ENCODE measurements around the gene C17orf75. TPM values are rescaled to one million over a fixed set of nuclear protein-coding genes. Genes with fewer than 3 reads are reported as not detected.
A peak's percentile ranks its signal among the peaks of the same experiment; 100 is the strongest.
"Not testable (repeated sequence)": the region's sequence is repeated elsewhere in the genome, so short reads cannot be mapped to it uniquely, and the experiment has no call there.

Gene C17orf75
- total RNA-seq, 1 experiment from 2014 or later, result 18.4 TPM

DNA sequence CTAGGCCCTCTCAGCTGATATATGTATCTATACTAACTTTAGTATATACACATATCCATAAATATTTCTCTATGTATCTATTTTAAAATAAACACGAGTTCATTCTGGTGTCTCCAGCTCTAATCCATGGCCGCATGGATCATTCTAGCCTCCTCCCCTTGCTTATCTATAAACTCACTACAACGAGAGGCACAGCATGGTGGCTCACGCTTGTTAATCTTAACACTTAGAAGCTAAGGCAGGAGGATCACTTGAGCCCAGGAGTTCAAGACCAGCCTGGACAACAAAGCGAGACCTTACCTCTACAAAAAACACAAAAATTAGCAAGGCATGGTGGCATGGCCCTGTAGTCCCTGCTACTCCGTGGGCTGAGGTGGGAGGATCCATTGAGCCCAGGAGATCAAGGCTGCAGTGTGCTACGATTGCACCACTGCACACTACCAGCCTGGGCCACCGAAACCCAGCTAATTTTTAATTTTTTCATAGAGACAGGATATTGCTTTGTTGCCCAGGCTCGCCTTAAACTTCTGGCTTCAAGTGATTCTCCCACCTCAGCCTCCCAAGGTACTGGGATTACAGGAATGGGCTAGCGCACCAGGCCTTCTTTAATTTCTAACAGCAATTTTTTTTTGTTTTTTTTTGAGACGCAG, 4.1 kb upstream of the C17orf75 start:
- no peak for DNase-seq (ENCODE audit: low read depth)

DNA sequence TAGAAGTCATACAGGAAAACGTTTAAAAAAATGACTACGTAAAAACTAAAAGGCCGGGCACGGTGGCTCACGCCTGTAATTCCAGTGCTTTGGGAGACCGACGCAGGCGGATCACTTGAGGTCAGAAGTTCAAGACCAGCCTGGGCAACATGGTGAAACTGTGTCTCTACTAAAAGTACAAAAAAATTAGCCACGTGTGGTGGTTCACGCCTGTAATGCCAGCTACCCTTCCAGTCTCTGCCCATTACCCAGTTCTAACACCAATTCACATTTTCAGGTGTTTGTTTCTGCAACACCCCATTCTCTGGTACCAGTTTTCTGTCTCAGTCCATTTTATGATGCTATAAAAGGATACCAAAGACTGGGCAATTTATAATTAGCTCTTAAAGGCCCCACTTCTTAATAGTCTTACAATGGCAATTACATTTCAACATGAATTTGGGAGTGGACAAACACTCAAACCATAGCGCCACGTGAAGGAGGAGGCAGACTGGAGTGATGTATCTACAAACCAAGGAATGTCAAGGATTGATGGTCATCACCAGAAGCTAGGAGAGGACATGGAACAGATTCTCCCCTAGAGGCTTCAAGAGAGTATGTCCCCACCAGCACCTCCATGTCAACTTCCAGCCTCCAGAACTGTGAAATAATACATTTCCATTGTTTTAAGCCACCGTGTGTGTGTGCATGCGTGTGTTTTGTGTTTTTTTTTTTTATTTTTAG, 791 bp upstream of the C17orf75 start:
- peak; percentile 21 for DNase-seq (ENCODE audit: low read depth)

DNA sequence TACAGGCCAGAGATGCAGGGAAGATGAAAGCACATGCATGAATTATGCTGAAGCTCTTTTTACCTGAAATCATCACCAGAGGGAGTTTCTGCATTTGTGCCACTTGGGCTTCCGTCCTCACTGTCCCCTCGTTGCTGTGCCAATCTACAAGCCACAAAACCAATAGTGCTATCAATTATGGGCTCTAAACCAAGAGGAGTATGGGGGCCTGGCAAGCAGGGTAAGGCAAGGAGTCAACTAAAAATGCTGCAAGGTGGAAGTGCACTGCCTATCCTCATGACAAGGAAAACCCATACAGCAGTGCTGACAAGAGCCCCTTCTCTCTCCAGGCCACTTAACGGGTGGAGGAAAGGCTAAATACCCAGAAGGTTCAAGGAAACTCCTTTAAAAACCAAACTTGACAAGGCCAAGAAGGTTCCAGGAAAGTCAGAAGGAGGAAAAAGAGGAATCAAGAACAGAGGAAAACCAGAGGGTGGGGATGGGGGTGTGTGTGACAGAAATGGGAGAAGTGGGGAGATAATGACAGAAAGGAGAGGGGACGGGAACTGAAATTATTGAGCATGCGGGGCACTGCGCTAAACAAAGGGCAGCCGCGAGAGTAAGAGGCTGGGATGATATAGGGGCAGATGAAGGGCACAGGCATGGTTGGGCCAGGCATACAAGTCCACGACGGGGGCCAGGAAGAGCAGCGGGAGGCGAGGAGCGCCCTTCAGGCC, 674 bp downstream of the C17orf75 start:
- no peak for DNase-seq (ENCODE audit: low read depth)

DNA sequence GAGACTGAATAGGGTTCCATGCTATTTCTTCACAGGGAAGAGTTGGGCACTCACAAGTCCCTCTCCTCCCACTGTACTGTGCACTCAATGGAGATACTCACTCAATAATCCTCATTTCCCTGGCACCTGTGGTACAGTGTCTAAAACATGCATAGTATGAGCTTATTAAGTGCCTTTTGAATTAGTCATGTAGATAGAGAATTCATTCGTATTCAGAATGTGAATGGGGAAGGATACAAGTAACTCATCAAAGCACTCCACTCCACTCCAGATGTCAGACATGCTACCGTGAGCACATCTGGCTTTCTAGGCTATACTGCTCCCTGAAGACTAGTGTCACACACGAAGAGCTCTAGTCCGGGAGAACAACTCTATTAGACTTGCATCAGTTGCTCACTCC, 6.3 kb downstream of the C17orf75 start:
- no peak for DNase-seq (ENCODE audit: low read depth)

DNA sequence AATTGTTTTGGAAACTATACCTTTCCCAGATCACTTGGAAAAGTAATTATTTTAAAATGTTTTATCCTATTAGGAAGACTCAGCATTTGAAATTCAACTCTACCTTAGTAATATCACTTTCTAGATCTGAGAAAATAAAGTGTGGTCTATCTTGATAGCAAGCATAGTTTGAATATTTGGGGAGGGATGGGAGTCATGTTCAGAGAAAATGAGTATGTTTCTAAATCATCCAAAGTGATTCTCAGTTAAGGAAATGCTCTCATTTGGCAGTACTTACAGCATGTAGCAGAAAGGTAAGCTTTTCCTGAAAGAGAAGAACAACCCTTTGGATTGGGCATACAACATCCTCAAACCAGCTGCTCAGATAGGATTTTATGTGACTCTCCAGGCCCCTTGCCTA, 6.9 kb downstream of the C17orf75 start:
- no peak for DNase-seq (ENCODE audit: low read depth)

DNA sequence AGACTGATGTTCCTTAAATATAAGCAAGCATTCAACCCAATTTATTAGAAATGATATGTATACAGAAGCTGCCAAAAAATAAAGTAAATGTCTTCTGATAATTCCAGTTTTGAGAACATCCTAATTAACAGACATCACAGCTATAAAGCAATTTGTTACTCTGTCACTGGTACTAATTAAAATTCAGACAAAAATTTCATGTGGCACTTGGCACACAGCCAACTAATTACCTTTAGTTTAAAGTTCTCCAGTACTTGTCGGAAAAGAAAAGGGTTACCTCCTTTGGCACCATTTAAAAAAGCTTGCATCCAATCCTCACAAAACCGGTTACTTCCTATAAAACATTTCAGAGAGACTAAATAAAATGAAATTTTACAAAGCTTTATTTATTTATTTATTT, 8.8 kb downstream of the C17orf75 start:
- no peak for DNase-seq (ENCODE audit: low read depth)

DNA sequence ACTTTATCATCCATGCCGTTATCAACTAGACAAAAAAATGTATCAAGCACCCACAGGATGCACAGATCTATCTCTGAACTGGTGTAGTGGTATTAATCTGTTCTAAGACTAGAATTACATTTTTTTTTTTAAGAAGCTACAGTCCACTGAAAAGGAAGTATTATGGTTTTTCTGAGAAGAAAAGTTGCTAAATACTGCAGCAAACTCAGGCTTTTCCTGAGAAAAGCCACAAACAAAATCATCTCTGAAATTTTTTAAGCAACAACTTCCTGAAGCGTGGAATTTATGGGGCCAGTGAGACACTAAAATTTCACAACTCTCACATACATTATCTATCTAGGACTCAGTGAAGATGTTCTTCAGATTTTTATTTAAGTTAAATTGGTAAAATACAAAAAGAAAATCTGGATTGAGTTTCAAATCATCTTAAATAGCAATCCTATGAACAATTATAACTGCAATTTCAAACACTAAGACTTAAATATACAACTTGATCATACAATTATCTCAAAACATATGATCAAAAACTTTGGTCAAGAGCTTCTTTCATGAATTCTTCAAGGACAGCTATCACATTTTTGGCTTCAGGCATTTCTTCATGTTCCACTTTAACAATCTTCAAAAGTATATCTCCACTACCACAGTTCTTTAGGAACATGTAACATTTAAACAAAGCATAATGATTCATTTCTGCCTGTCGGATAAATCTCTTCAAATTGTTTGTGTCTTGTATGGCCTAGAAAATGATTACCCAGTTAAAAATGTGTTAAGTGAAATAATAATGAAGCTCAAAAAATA, 10.5 kb downstream of the C17orf75 start:
- DNase-seq (ENCODE audit: low read depth), result no peak

DNA sequence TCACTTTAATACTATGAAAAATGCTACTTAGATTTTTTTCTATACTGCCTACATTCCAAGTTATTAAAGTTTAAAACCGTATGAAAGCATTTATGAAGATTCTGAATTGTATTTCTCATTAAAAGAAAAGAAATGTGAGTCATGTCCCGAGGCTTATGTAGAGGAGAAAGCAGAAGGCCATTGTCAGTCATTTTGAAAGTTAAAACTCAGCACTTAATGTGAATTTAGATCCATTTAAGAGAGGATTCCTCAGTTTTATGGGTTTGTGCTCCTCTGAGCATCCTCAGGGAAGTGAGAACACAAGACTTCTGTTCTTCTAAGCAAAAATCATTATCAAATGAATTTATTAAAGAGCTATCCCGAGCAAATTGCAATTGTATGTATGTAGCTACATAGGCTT, 11.8 kb downstream of the C17orf75 start:
- peak; percentile 5 for DNase-seq (ENCODE audit: low read depth)

DNA sequence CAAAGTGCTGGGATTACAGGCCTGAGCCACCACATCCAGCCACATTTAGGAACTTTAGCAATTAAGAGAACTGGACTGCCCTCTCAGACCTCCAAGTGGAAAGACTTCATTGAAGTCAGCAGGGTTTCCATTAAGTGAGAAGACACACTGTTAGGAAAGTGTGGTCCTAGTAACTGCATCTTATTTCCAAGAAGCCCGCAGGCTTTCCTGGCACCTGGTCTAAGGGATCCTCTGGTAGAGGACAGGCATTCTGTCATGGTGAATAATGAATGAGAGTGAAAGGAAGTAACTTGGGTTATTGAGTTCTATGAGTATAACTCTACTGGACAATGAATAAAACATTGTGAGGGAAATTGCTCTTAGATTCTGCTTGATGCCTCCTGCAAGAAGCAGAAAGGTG, 14.1 kb downstream of the C17orf75 start:
- DNase-seq (ENCODE audit: low read depth), result no peak

DNA sequence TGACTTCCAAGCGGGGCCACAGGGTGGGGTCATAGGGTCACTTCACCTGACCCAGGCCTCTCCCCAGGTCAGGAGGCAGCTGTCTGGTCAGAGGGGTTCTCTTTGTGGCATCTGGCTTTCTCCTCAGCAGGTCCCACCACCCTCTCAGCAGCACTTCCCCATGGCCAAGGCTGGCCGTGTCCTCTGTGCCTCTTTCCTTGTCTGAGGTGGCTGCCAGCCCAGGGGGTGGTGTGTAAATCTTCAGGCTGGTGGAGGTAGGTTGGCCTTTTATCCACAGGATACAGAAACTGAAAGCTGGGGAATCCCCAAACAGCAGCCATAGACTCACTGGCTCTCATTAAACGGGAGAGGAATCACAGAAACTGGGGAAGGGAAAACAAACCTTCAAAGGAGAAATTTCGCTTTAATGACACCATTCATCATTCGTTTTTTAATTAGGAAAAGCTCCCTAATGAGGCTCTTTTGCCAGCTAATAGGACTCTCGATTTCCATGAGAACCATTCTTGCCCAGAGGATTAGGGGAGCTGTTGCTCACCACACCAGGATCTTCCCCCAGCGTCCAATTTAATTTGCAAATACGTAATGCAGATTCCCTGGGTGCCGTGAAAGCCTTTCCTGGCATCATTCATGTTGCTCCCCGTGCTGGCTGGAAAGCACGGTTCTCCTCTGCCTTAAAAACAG, 18.0 kb downstream of the C17orf75 start:
- DNase-seq (ENCODE audit: low read depth), result peak; percentile 45

DNA sequence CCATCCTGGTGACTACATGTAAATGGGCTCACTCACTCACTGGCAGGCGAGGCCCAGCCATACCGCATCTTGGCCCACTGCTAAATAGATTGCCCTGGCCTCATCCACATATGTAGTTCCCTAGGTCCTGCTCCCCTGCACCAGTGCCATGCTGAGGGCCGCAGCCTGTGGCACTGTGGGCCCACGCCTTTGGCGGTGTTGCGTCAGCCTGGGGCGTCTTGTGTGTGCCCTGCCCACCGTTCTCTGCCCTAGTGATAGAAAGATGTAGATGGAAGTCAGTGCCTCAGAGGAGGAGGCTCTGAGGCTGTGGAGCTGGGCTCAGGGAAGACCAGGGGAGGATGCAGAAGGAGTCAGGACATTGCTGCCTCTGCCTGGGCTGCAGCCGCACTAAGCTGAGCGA, 18.9 kb downstream of the C17orf75 start:
- DNase-seq (ENCODE audit: low read depth), result no peak

DNA sequence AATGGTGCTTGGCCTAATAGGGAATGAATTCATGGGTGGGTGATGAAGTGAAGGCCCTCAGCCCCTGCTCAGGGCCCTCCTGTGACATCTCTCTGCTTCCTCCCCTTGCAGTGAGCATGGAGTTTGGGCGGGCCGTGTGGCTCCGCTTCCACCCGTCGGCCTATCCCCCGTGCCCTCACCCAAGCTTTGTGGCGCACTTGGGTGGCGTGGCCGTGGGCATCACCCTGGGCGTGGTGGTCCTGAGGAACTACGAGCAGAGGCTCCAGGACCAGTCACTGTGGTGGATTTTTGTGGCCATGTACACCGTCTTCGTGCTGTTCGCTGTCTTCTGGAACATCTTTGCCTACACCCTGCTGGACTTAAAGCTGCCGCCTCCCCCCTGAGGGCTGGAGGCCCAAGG, 21.1 kb downstream of the C17orf75 start:
- no peak for DNase-seq (ENCODE audit: low read depth)

DNA sequence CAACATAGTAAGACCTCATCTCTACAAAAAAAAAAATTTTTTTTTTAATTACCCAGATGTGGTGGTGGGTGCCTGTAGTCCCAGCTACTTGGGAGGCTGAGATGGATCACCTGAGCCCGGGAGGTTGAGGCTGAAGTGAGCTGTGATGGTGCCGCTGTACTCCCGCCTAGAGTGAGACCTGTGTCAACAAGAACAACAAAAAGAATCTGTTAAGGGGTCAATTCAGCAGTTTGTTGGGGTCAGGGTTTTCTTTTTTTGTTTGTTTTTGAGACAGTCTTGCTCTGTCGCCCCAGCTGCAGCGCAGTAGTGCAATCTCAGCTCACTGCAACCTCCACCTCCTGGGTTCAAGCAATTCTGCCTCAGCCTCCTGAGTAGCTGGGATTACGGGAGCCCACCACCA, 21.9 kb downstream of the C17orf75 start:
- DNase-seq (ENCODE audit: low read depth), result not testable (repeated sequence)

DNA sequence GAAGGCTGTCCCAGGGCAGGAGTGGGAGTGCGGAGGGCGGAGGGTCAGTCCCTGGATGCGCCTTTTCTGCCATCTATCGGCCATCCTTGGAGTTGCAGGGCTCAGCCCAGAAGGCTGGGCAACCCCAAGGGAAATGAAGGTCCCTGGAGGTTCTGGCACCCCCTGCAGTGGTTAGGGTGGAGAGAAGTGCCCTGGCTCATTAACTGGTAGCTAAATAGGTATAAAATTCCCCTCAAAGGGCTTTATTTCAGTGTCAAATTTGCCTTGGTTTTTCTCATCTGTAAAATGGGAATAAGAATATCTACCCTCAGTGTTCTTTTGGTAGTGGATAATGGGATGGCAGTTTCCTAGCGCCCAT, 22.4 kb downstream of the C17orf75 start:
- peak; percentile 57 for DNase-seq (ENCODE audit: low read depth)

DNA sequence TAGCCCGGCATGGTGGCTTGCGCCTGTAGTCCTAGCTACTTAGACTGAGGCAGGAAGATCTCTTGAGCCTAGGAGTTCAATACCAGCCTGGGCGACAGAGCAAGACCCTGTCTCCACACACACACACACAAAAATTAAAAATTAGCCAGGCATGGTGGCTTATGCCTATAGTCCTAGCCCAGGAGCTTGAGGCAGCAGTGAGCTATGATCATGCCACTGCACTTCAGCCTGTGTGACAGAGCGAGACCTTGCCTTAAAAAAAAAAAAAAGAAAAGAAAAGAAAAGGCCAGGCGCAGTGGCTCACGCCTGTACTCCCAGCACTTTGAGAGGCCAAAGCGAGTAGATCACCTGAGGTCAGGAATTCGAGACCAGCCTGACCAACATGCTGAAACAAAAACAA, 23.9 kb downstream of the C17orf75 start:
- no peak for DNase-seq (ENCODE audit: low read depth)

DNA sequence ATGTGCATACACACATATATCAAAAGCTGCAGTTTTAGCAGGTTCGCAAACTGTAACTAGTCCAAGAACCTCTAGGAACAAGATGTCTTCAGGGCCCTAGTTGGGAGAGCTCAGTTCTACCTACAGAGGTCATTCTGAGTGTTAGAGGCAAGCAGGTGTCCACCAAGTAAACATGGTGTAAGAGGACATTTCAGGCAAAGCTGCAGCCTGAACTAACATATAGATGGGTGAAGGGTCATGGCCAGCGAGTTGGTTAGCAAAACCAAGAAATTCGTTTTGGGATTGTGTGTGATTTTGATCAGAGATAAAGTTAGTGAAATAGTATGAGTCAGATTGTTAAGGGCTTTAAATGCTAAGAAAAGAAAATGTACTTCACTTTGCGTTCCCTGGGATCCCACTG, 24.6 kb downstream of the C17orf75 start:
- DNase-seq (ENCODE audit: low read depth), result no peak

DNA sequence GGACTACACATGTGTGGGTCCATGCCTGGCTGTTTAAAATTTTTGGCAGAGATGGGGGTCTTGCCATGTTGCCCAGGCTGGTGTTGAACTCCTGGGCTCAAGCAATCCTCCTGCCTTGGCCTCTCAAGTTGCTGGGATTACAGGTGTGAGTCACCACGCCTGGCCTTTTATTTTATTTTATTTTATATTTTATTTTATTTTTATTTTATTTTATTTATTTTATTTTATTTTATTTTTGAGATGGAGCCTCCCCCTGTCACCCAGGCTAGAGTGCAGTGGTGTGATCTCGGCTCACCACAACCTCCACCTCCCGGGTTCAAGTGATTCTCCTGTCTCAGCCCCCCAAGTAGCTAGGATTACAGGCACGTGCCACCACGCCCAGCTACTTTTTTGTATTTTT, 25.3 kb downstream of the C17orf75 start:
- not testable (repeated sequence) for DNase-seq (ENCODE audit: low read depth)

DNA sequence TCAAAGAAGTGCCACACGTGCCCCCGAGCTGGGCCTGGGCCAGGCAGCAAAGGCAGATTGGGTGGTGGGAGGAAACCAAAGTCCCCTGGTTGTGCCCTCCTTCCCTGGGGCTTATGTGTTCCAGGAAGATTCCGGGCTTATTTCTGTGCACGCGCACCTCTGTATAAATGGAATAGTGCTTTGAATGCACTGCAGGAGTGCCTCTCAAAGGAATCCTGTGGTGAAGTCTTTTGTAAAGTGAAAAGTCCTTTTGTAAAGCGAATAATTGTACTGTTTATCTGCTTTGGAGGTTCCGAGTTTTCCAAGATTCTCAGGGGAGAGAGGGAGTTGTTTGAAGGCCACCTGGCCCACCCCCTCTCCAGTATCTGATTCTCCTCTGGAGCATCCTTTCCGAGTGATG, 26.8 kb downstream of the C17orf75 start:
- DNase-seq (ENCODE audit: low read depth), result no peak

DNA sequence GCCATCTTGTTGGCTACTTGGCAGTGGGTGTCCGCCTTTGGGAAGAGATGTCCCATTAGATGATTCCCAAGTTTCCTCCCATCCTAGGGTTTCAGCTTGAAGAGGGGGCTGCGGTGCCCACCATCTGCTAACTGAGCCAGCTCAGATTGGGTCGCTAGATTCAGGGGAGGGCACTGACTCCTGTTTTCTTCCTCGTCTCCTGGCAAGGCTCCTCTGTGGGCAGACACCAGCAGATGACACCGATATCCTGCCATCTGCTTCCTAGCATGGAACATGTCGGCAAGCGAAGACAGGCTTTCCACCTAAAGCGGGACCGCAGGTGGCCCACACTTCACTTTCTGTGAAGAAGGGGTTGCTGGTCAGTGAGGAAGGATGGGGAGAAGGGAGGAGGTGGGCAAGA, 27.3 kb downstream of the C17orf75 start:
- no peak for DNase-seq (ENCODE audit: low read depth)

DNA sequence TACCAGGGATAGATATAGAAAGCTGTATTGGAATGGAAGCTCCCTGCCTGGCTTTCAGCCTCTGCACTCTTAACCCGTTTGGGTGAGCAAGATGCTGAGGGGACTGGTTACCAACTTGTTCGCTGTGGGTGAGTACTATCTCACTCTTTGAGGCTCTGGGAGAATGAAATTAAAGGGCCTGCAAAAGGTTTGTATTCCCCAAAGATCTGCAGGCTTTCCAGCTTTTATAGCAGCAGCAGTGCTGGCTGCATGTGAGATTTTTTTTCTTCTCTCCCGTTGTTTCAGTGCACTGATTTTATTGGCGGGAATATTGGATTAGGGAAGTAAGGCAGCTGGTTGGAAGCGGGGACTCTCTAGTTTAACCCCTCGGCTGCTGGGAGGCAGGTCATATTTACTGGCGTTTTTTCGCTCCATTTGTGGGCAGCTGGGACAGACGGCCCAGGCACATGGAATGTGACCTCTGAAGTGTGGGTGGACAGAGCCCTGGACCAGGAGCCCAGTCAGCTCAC, 30.9 kb downstream of the C17orf75 start:
- DNase-seq (ENCODE audit: low read depth), result no peak

DNA sequence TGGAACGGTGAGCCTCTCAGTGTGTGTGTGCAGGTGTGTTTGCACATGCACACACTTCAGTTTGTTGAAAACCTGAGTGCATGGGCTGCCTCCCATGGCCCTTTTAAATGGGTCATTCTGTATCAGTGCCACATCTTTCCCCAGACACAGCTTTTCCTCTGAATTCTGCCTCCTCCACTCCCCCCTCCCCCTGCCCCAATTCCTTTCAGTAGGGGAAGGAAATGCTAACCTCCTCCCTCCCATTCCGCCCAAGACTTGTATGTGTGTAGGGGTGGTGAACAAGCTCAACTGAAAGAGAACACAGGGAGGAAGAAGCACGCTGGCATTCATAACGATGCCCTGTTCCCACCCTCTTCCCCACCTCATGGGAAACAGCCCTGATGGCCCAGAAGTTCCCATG, 34.3 kb downstream of the C17orf75 start:
- no peak for DNase-seq (ENCODE audit: low read depth)

DNA sequence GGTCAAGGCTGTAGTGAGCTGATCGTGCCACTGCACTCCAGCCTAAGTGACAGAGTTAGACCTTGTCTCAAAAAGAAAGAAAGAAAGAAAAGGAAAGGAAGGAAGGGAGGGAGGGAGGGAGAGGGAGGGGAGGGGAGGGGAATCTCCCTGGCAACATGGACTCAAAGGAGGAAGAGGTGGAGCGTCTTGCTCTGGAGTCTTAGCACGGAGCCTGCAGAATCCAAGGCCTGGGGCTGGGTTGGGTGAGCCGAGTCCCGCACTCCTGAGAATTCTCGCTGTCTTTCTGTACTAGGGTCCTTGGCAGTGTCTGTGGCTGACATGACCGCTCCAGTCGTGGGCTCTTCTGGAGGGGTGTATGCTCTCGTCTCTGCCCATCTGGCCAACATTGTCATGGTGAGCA, 36.9 kb downstream of the C17orf75 start:
- DNase-seq (ENCODE audit: low read depth), result no peak

Data from RPMI7951 (cell line).